Measurements from ENCODE around the gene L3MBTL4. TPM values are rescaled to one million over a fixed set of nuclear protein-coding genes. Genes with fewer than 3 reads are reported as not detected.

Gene L3MBTL4
- total and polyA plus RNA-seq, 9 of the 15 experiments (the other 6 are each of a cell fraction or from before 2014, with no cell fraction given), result not detected

DNA sequence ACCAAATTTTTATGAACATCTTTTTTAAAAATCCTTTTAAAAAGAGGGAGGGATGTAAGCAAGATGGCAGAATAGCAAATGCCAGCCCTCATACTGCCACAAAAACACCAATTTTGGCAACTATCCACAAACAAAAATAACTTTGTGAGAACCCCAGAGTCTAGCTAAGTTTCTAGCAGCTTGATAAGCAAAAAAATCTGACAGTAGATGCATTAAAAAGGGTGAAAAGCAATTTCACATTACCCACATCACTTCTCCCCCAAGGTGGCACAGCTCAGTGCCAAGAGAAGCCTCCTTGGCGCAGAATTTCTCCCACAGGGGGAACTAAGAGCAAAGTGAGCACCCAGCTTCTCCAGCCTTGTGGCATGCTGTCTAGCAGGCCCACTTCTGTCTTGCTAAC lies 74.6 kb downstream of the L3MBTL4 start (continued):
- TF ChIP-seq MAZ (CRISPR knock-in tag; conservative IDR thresholded peaks at IDR 0.05 in 1 of 2, IDR thresholded peaks at IDR 0.05 in 1 of 2), result no peak
- TF ChIP-seq, protein P1, sequence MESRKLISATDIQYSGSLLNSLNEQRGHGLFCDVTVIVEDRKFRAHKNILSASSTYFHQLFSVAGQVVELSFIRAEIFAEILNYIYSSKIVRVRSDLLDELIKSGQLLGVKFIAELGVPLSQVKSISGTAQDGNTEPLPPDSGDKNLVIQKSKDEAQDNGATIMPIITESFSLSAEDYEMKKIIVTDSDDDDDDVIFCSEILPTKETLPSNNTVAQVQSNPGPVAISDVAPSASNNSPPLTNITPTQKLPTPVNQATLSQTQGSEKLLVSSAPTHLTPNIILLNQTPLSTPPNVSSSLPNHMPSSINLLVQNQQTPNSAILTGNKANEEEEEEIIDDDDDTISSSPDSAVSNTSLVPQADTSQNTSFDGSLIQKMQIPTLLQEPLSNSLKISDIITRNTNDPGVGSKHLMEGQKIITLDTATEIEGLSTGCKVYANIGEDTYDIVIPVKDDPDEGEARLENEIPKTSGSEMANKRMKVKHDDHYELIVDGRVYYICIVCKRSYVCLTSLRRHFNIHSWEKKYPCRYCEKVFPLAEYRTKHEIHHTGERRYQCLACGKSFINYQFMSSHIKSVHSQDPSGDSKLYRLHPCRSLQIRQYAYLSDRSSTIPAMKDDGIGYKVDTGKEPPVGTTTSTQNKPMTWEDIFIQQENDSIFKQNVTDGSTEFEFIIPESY (CRISPR knock-in tag; IDR thresholded peaks at IDR 0.05), result no peak

DNA sequence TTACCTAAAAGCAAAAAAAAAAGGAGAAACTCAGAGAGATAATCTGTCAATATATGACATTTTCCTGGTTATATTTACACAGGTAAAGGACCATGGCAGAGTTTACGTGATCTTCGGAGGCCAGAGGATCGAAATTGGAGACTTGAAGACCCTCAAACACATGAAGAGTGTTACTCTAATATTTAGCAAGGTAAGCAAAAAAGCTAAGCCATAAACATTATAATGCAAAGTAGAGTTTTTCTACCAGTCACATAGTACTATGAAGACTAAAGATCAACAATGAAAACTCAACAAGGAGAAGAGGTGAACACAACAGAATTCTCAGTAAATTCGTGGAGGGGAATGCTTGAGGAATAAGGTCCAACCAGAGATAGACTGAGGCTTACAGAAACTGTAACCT lies 78.5 kb downstream of the L3MBTL4 start:
- H3K9ac ChIP-seq (ENCODE audit: insufficient read depth in 1 of 2, low read depth in 2 of 2, low read length in 2 of 2), result no peak overlapping the region
- no peak overlapping the region for H2AFZ ChIP-seq (ENCODE audit: low read depth, low read length)
- H4K20me1 ChIP-seq (replicated peaks; ENCODE audit: control insufficient read depth, insufficient read depth, low read length), result no peaks in the 10 kb centered on the region
- CTCF ChIA-PET (ENCODE audit: low intra/inter-chr PET ratio), result no interaction called here
- no peak overlapping the region for H3K4me3 ChIP-seq
- H3K4me2 ChIP-seq (ENCODE audit: insufficient read depth, low read length), result no peak overlapping the region
- BruUV-seq (replicated peaks), result no TSS peak
- no peak overlapping the region for H3K27ac ChIP-seq (ENCODE audit: extremely low read depth, low read depth, low read length)
- H3K36me3 ChIP-seq (ENCODE audit: control insufficient read depth, insufficient read depth, low read length), result no peaks in the 10 kb centered on the region
- H3K9me1 ChIP-seq (ENCODE audit: control insufficient read depth, insufficient read depth, low read length), result no peaks in the 10 kb centered on the region
- no peaks in the 10 kb centered on the region for H3K4me1 ChIP-seq (replicated peaks in 1 of 2; ENCODE audit: control insufficient read depth in 2 of 2, insufficient read depth in 2 of 2, low read length in 2 of 2)
- no peak for DNase-seq (ENCODE audit: extremely low read depth in 1 of 4, low spot score in 3 of 4)
- 0% methylated on average over 4 of the region's 4 CpGs for WGBS (ENCODE audit: insufficient coverage, low coverage, missing lambda C conversion rate)
- POLR2A ChIA-PET, result interaction anchor here (0.7 kb wide), 1 partner anchor 46 kb away, joined by 4 read pairs; no protein-coding TSS in a partner anchor
- H3K79me2 ChIP-seq (ENCODE audit: control insufficient read depth, insufficient read depth, low read length), result no peaks in the 10 kb centered on the region
- H3K27me3 ChIP-seq (ENCODE audit: control insufficient read depth in 2 of 2, insufficient read depth in 2 of 2, low read length in 2 of 2), result no peaks in the 10 kb centered on the region
- no peaks in the 10 kb centered on the region; the same call in none of the 2 replicates for H3K9me3 ChIP-seq (replicated peaks; ENCODE audit: control insufficient read depth, insufficient read depth, low read depth, low read length)
- no peak for FAIRE-seq
- in situ Hi-C loops (cut with MboI), result no loop called here
- intact Hi-C loops (cut with micrococcal nuclease), result no loop called here
- ATAC-seq, result no peak
- TF ChIP-seq PHF20 (IDR thresholded peaks at IDR 0.05; ENCODE audit: partially characterized antibody) (no peak), MAFF (IDR thresholded peaks at IDR 0.05; ENCODE audit: low read length) (peak; percentile 76), BRF1 (IDR thresholded peaks at IDR 0.05; ENCODE audit: borderline replicate concordance, extremely low read depth, insufficient read length) (no peak), XRCC5 (IDR thresholded peaks at IDR 0.05; ENCODE audit: low read depth, low read length) (no peak)
- TF ChIP-seq, protein P2, sequence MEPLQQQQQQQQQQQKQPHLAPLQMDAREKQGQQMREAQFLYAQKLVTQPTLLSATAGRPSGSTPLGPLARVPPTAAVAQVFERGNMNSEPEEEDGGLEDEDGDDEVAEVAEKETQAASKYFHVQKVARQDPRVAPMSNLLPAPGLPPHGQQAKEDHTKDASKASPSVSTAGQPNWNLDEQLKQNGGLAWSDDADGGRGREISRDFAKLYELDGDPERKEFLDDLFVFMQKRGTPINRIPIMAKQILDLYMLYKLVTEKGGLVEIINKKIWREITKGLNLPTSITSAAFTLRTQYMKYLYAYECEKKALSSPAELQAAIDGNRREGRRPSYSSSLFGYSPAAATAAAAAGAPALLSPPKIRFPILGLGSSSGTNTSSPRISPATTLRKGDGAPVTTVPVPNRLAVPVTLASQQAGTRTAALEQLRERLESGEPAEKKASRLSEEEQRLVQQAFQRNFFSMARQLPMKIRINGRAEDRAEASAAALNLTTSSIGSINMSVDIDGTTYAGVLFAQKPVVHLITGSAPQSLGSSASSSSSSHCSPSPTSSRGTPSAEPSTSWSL (CRISPR knock-in tag; IDR thresholded peaks at IDR 0.05; ENCODE audit: borderline replicate concordance), result no peak
- TF ChIP-seq, protein P3, sequence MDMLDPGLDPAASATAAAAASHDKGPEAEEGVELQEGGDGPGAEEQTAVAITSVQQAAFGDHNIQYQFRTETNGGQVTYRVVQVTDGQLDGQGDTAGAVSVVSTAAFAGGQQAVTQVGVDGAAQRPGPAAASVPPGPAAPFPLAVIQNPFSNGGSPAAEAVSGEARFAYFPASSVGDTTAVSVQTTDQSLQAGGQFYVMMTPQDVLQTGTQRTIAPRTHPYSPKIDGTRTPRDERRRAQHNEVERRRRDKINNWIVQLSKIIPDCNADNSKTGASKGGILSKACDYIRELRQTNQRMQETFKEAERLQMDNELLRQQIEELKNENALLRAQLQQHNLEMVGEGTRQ (CRISPR knock-in tag; IDR thresholded peaks at IDR 0.05), result no peak

Measured in K562 (cell line).